Measurements from ENCODE around the gene CYB561A3. TPM values are rescaled to one million over a fixed set of nuclear protein-coding genes. Genes with fewer than 3 reads are reported as not detected.

CYB561A3 gene
- total RNA-seq, 2 experiments from 2014 or later: 32.4 to 33.5 TPM

- intact Hi-C loops (cut with micrococcal nuclease): no loop called here
- POLR2A ChIA-PET: interaction anchor here (1.3 to 1.4 kb wide), 2 partner anchors 15 to 25 kb away, joined by 3 read pairs; partner anchors contain the start of gene TMEM216
Measured at GRCh38 chr11:61377461-61378160, 15.9 kb upstream of the CYB561A3 start.

GRCh38 chr11:61375761-61376108, 14.1 kb upstream of the CYB561A3 start:
- Mint-ChIP-seq H3K27me3 (no peaks in the 10 kb centered on the region), H3K9me3 (peaks cover 2% of the 10 kb centered on the region), H3K4me1 (ENCODE audit: low read depth) (no peaks in the 10 kb centered on the region), H3K4me3 (no peak overlapping the region), H3K27ac (no peak overlapping the region), H3K36me3 (ENCODE audit: low read depth) (peaks cover 28% of the 10 kb centered on the region)
- DNase-seq: no peak
- POLR2A ChIA-PET: interaction anchor here (1.2 kb wide), 2 partner anchors 10 to 17 kb away, joined by 4 read pairs; no protein-coding TSS in a partner anchor
- CTCF ChIA-PET: interaction anchor here (1.4 to 4.0 kb wide), 3 partner anchors 9 to 17 kb away, joined by 6 to 25 read pairs (median 12); partner anchors contain the start of gene TMEM216
- intact Hi-C loops (cut with micrococcal nuclease): no loop called here
- ATAC-seq: no peak
- no peak for TF ChIP-seq CTCF (IDR thresholded peaks at IDR 0.05)

More at GRCh38 chr11:61377461-61378160, 15.9 kb upstream of the CYB561A3 start:
- H3K36me3 Mint-ChIP-seq (ENCODE audit: low read depth): peaks cover 19% of the 10 kb centered on the region
- no peaks in the 10 kb centered on the region for H3K27me3 Mint-ChIP-seq
- H3K9me3 Mint-ChIP-seq: peaks cover 2% of the 10 kb centered on the region
- CTCF ChIA-PET: interaction anchor here (1.6 to 1.9 kb wide), 2 partner anchors 8 to 41 kb away, joined by 9 to 12 read pairs; no protein-coding TSS in a partner anchor
- TF ChIP-seq CTCF (IDR thresholded peaks at IDR 0.05): no peak
- no peak overlapping the region for H3K4me3 Mint-ChIP-seq
- DNase-seq: no peak
- no peaks in the 10 kb centered on the region for H3K4me1 Mint-ChIP-seq (ENCODE audit: low read depth)
- no peak for ATAC-seq
- no peak overlapping the region for H3K27ac Mint-ChIP-seq

- peaks cover 2% of the 10 kb centered on the region for H3K9me3 Mint-ChIP-seq
Measured at GRCh38 chr11:61372659-61373420, 11.2 kb upstream of the CYB561A3 start.

GRCh38 chr11:61370349-61371005, 8.8 kb upstream of the CYB561A3 start:
- Mint-ChIP-seq H3K27me3 (no peaks in the 10 kb centered on the region), H3K36me3 (ENCODE audit: low read depth) (peaks cover 54% of the 10 kb centered on the region)

More at GRCh38 chr11:61372659-61373420, 11.2 kb upstream of the CYB561A3 start:
- DNase-seq: no peak
- Mint-ChIP-seq H3K4me1 (ENCODE audit: low read depth) (peaks cover 15% of the 10 kb centered on the region), H3K36me3 (ENCODE audit: low read depth) (peaks cover 51% of the 10 kb centered on the region), H3K27me3 (no peaks in the 10 kb centered on the region), H3K27ac (no peak overlapping the region), H3K4me3 (no peak overlapping the region)
- no peak for ATAC-seq
- no peak for TF ChIP-seq CTCF (IDR thresholded peaks at IDR 0.05)
- ChIA-PET POLR2A (interaction anchor here (1.2 kb wide), 1 partner anchor 29 kb away, joined by 3 read pairs; no protein-coding TSS in a partner anchor), CTCF (interaction anchor here (4.0 kb wide), 1 partner anchor 13 kb away, joined by 25 read pairs; no protein-coding TSS in a partner anchor)
- intact Hi-C loops (cut with micrococcal nuclease): no loop called here

More at GRCh38 chr11:61370349-61371005, 8.8 kb upstream of the CYB561A3 start:
- intact Hi-C loops (cut with micrococcal nuclease): no loop called here
- ATAC-seq: peak; percentile 77
- Mint-ChIP-seq H3K9me3 (peaks cover 2% of the 10 kb centered on the region), H3K4me1 (ENCODE audit: low read depth) (peaks cover 15% of the 10 kb centered on the region), H3K4me3 (no peak overlapping the region), H3K27ac (peak overlapping the region; percentile 63)
- ChIA-PET POLR2A (interaction anchor here (1.2 to 3.2 kb wide), 5 partner anchors 8 to 37 kb away, joined by 3 to 13 read pairs (median 4); partner anchors contain the start of genes CYB561A3, TKFC and TMEM138), CTCF (interaction anchor here (1.6 to 2.7 kb wide), 3 partner anchors 8 to 34 kb away, joined by 5 to 24 read pairs (median 18); partner anchors contain the start of gene TMEM138)
- DNase-seq: peak; percentile 33
- TF ChIP-seq CTCF (IDR thresholded peaks at IDR 0.05): no peak
